Mucosa of descending colon (tissue), 3 donors: ENCODE data around the gene SAMD4B. TPM values are rescaled to one million over a fixed set of nuclear protein-coding genes. Genes with fewer than 3 reads are reported as not detected.

Source experiments
- ATAC-seq: fragments of 200-7000 bp; cut with Tn5 transposase; one replicate; pipeline ENCODE4 v1.9.1; 2020; ENCODE audit warnings: mild to moderate bottlenecking, moderate library complexity
- DNase-seq, 3 donors: peaks; one replicate each; pipeline ENCODE4 v3.0.0-alpha.2; 2020
- H3K36me3 ChIP-seq: fragments of 200-600 bp; one replicate; pipeline ENCODE4 v1.8.0; 2021; ENCODE audit warnings: low read depth, mild to moderate bottlenecking
- H3K4me1 ChIP-seq: fragments of 200-600 bp; one replicate; pipeline ENCODE4 v1.8.0; 2021; ENCODE audit warnings: low read depth, mild to moderate bottlenecking
- H3K4me3 ChIP-seq: fragments of 200-600 bp; one replicate; pipeline ENCODE4 v1.8.0; 2021; ENCODE audit warnings: mild to moderate bottlenecking
- H3K9me3 ChIP-seq: fragments of 200-600 bp; one replicate; pipeline ENCODE4 v1.8.0; 2021; ENCODE audit warnings: mild to moderate bottlenecking
- CTCF ChIP-seq: fragments of 200-600 bp; IDR thresholded peaks from one replicate; pipeline ENCODE4 v1.8.0; 2022; ENCODE audit warnings: antibody characterized with exemption, mild to moderate bottlenecking
- intact Hi-C, 2 donors: fragments of 100-400 bp; cut with DNase I in 1 of 2; cut with micrococcal nuclease in 1 of 2; formaldehyde crosslinking; loops; one replicate each; pipeline versions ENCODE4 v1.11.0 to v1.11.1; 2022; cut with DNase I, micrococcal nuclease
- total RNA-seq, 3 donors: library from RNA; stranded (reverse); fragmentation: NEBNext Ultra II Directional in 2 of 3; extraction: Animal tissue kit (Norgen Biotek cat#: 25700) in 2 of 3; gene quantifications; one replicate each; pipeline versions ENCODE4 v1.2.1 to v1.2.4, GENCODE V29; 2021 to 2023
- donor health status: DM: no; HTN: no; CAD: no; lungs with moderate emphysema.
- donor health status: DM: no; HTN: no; CAD: no.
- donor health status: DM: no; HTN: yes; CAD: no.

SAMD4B gene
- total RNA-seq, 3 donors from 2014 or later = 55.1 to 91.5 (median 67.4) TPM

- H3K4me1 ChIP-seq = peaks cover 3% of the 10 kb centered on the region
- no peaks in the 10 kb centered on the region for H3K9me3 ChIP-seq
- H3K4me3 ChIP-seq = no peak overlapping the region
- H3K36me3 ChIP-seq = peaks cover 5% of the 10 kb centered on the region
- no peak for TF ChIP-seq CTCF
- peak; percentile 30 for ATAC-seq
- no peak for DNase-seq
- intact Hi-C loops = no loop called here
Observed at GRCh38 chr19:39351537-39352064, 9.4 kb downstream of the SAMD4B start.

- DNase-seq (no peak), ATAC-seq (no peak)
- no peak for TF ChIP-seq CTCF
- no peak overlapping the region for H3K4me3 ChIP-seq
- H3K36me3 ChIP-seq = peaks cover 5% of the 10 kb centered on the region
- intact Hi-C loops = no loop called here
- H3K9me3 ChIP-seq = no peaks in the 10 kb centered on the region
- H3K4me1 ChIP-seq = peaks cover 3% of the 10 kb centered on the region
Observed at GRCh38 chr19:39352381-39353255, 10.4 kb downstream of the SAMD4B start.

- Histone ChIP-seq H3K4me3 (no peak overlapping the region), H3K36me3 (peaks cover 5% of the 10 kb centered on the region)
- ATAC-seq = no peak
Observed at GRCh38 chr19:39355253-39355652, 13.0 kb downstream of the SAMD4B start.

GRCh38 chr19:39356073-39356472, 13.9 kb downstream of the SAMD4B start:
- peaks cover 5% of the 10 kb centered on the region for H3K36me3 ChIP-seq
- TF ChIP-seq CTCF = no peak
- peaks cover 1% of the 10 kb centered on the region for H3K4me1 ChIP-seq
- ATAC-seq (no peak), DNase-seq (no peak)
- H3K4me3 ChIP-seq = no peak overlapping the region
- H3K9me3 ChIP-seq = no peaks in the 10 kb centered on the region
- intact Hi-C loops = no loop called here

More at GRCh38 chr19:39355253-39355652, 13.0 kb downstream of the SAMD4B start:
- intact Hi-C loops = no loop called here
- no peaks in the 10 kb centered on the region for H3K9me3 ChIP-seq
- no peak for DNase-seq
- no peak for TF ChIP-seq CTCF
- H3K4me1 ChIP-seq = peaks cover 3% of the 10 kb centered on the region

GRCh38 chr19:39356647-39357046, 14.4 kb downstream of the SAMD4B start:
- intact Hi-C loops = no loop called here
- H3K36me3 ChIP-seq = peaks cover 5% of the 10 kb centered on the region
- DNase-seq (no peak), ATAC-seq (no peak)
- H3K9me3 ChIP-seq = no peaks in the 10 kb centered on the region
- no peak overlapping the region for H3K4me3 ChIP-seq
- no peaks in the 10 kb centered on the region for H3K4me1 ChIP-seq
- no peak for TF ChIP-seq CTCF
